ENCODE results near the gene PRR4. TPM values are rescaled to one million over a fixed set of nuclear protein-coding genes. Genes with fewer than 3 reads are reported as not detected.

PRR4 gene, protein sequence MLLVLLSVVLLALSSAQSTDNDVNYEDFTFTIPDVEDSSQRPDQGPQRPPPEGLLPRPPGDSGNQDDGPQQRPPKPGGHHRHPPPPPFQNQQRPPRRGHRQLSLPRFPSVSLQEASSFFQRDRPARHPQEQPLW
- total RNA-seq: not detected in 2 replicates

DNA sequence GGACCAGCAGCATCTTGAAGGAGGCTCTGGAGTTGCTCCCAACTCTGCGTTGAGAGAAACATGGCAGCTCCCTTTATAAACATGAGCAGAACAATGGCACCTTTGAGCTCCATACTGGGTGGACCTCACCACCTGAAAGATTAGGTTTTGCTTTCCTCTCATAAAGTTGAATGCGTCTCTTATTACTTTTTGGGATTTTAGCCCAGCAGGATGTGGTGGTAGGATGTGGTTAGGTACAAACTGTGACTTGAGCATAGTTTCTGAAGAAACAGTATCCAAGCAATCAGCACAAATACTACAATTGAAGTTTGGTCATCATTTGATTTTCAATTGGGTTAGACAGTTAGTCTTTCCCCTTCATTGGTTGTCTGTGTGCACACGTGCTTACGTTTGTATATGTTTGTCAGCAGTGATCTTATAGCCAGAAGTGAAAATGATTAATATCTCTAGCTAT is at the start of gene PRR4:
Gene PRR4, minus strand, starts transcription at position 51 of the 454 bp plus-strand sequence. Its CDS starts 38 bp downstream, at position 13.

DNA sequence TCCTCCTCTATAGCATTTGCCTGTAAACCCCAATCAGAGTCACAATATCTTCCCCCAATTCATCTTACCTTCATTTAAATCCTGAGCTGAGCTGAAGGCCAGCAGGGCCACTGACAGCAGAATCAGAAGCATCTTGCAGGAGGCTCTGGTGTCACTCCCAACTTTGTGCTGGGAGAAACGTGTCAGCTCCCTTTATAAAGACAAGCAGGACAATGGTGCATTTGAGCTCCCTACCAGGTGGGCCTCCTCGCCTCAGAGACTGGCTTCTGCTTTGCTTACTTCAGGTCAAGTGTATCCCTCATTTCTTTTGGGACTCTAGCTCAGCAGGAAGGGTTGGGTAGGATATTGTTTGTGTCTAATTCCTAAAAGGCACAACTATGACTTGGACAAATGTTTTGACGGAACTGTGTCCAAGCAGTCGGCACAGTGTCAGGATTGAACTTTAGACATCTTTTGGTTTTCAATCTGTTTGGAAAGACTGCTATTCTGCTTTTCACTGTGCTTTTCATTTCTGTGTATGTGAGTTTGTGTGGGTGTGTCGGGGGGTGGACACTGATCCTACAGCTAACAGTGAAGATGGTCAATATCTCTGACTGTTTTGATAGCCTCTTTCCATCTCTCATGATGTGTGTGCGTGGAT is 34.9 kb upstream of the PRR4 start, which contains the start of gene PRH1:
Gene PRH1, minus strand, starts transcription at position 170 of the 640 bp plus-strand sequence. Its CDS starts 38 bp downstream, at position 132.

DNA sequence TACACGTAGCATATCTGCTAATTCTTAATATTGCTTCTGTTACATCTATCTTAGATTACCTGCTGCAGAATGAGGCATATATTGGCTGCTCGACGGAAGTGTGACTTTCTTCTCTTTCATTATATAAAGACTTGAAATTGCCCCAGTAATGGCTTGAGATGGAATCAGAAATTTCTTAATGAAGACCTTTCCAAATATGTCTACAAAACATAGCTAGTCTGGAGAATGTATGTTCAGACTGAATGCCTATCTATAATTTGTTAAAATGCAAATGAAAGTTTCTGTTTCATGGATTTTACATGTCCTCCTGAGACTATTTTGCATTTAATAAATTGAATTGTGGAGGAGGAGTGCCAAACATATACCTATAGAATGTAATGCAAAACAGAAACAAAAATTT is 23.0 kb downstream of the PRR4 start, which contains the start of gene TAS2R10:
Gene TAS2R10, minus strand, starts transcription at position 101 of the 400 bp plus-strand sequence. Its CDS starts 89 bp downstream, at position 12.

DNA sequence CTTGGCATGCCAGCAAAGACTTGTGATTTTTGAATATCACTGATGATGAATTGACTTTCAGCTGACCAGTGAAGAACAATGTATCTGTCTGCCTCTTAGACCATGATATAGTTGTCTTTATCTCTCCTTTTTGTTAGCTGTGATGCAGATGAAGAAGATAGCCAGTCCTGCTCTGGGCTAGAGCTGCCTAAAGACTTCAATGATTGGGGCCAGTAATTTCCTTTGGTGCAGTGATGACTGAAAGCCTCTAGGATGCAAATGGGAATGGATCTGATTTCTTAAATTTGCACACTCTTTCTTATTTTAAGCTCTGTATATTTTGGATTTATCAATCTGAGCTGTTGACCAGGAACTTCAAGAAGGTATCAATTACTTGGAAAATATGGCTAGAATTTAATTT is 39.2 kb downstream of the PRR4 start, which contains the start of gene TAS2R9:
Gene TAS2R9, minus strand, starts transcription at position 101 of the 400 bp plus-strand sequence. Its CDS starts 93 bp downstream, at position 8.

DNA sequence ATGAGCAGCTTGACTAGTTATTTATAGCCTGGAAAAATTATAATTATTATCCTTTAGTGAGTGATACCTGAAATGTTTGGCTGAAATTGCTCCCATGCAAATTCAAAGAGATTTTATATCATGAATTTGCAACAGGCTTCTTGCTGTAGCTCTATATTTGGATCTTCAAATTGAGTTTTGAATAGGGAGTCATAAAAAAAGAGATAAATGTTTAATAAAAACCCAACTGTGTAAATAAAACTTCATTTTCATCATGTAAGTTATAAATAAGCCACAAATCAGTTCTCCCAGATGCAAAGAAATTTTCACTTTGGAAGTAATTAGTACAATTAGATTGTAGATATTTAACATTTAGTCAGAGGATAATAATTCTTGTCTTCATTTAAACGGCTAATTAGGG is 42.1 kb downstream of the PRR4 start, which contains the start of gene TAS2R8:
Gene TAS2R8, minus strand, starts transcription at position 101 of the 400 bp plus-strand sequence. CDS start 306 bp downstream, outside the sequence.

DNA sequence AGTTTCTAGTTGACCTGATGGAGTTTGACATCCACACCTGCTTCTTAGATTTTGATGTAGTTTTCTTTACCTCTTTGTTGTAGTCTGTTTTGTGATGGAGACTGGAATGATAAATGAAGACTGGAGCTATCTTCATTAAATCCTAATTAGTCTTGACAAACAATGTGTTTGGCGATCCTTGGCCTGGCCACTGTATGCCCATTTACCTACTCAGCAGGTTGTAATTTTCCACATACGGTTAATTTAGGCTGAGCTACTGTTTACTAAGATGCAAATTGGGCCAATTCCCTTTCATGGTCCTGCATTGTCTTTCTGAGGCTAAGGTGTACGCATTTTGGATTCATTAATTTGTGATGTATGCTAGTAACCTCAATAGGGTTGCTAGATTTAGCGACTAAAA is 46.7 kb downstream of the PRR4 start, which contains the start of gene TAS2R7:
Gene TAS2R7, minus strand, starts transcription at position 41 of the 400 bp plus-strand sequence. CDS start 57 bp downstream, outside the sequence.

Other genes with a start within 250 kb of the PRR4 start
- gene MAGOHB, start 235.9 kb downstream of the PRR4 start, total RNA-seq: 4.7 and 7.2 TPM in 2 replicates
- gene STYK1, start 175.4 kb downstream of the PRR4 start, total RNA-seq: not detected in 2 replicates
- 266 and 290 TPM in 2 replicates for gene YBX3, start 126.2 kb downstream of the PRR4 start, total RNA-seq
- not detected in 2 replicates for gene TAS2R7, start 46.8 kb downstream of the PRR4 start, total RNA-seq
- gene TAS2R8, start 42.2 kb downstream of the PRR4 start, total RNA-seq: not detected in 2 replicates
- gene TAS2R9, start 39.3 kb downstream of the PRR4 start, total RNA-seq: not detected in 2 replicates
- 1.9 TPM in 1 of 2 replicates, not detected in the other for gene TAS2R10, start 23.1 kb downstream of the PRR4 start, total RNA-seq
- 3.9 and 12.4 TPM in 2 replicates for gene PRH1, start 34.8 kb upstream of the PRR4 start, total RNA-seq
- gene TAS2R13, start 60.1 kb upstream of the PRR4 start, total RNA-seq: 0.15 and 0.37 TPM in 2 replicates
- 1.1 TPM in 1 of 2 replicates, not detected in the other for gene PRH2, start 79.8 kb upstream of the PRR4 start, total RNA-seq
- gene TAS2R14, start 89.8 kb upstream of the PRR4 start, total RNA-seq: 0.98 and 1.6 TPM in 2 replicates
- 2.1 and 2.7 TPM in 2 replicates for gene TAS2R50, start 137.4 kb upstream of the PRR4 start, total RNA-seq
- 0.62 and 1.0 TPM in 2 replicates for gene TAS2R20, start 148.8 kb upstream of the PRR4 start, total RNA-seq
- 0.94 and 0.98 TPM in 2 replicates for gene TAS2R19, start 173.1 kb upstream of the PRR4 start, total RNA-seq
- gene TAS2R31, start 181.9 kb upstream of the PRR4 start, total RNA-seq: 0.44 and 2.4 TPM in 2 replicates
- 1.5 TPM in 1 of 2 replicates, not detected in the other for gene TAS2R46, start 212.8 kb upstream of the PRR4 start, total RNA-seq
- gene TAS2R43, start 242.8 kb upstream of the PRR4 start, total RNA-seq: not detected in 2 replicates

Measured in cardiac ventricle fibroblast (primary cell).